Activated T-cell treated with anti-CD3 and anti-CD28 coated beads for 48 hours (primary cell): Measurements from ENCODE around the gene MPND.

Experiments used
- DNase-seq: peaks from one replicate; pipeline ENCODE4 v3.0.0-alpha.2; 2020; ENCODE audit warnings: low read depth

The MPND gene

DNA sequence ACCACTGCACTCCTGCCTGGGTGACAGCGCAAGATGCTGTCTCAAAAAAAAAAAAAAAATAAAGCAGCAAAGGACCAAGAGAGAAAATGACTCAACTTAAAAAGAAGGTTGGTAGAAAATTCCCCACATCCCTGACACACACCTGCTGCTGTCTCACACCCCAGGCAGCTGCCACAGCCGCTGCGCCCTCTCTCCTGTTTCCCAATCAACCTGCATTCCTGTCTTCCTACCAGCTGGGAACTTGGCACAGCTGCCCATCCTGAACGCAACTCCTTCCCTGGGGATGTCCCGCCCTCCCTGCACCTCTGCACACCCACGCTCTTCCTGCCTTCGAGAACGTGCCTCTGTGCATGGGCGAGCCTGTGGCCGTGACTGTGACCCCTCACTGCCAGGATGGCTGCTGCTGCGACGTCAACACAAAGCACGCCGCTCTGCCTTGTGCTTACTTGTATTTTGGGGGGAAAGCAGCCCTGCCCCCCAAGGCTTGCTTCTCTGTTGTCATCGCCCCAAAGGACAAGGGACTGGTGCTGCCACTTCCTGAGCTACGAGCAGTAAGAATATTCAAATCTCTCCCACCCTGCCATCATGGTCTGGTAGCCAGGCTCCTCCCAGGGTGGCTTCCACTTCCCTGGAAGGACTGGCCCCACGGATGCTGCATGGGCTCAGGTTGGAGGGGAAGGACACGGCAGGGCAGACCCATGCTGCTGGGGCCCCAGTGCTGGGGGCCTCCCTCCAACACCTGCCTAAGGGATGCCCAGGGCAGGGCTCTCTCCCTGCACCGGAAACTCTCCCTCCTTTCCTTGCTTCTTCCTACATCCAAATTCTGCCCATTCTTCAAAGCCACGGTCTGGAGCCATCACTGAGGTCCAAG lies 36.3 kb downstream of the MPND start:
- DNase-seq = peak; percentile 41

DNA sequence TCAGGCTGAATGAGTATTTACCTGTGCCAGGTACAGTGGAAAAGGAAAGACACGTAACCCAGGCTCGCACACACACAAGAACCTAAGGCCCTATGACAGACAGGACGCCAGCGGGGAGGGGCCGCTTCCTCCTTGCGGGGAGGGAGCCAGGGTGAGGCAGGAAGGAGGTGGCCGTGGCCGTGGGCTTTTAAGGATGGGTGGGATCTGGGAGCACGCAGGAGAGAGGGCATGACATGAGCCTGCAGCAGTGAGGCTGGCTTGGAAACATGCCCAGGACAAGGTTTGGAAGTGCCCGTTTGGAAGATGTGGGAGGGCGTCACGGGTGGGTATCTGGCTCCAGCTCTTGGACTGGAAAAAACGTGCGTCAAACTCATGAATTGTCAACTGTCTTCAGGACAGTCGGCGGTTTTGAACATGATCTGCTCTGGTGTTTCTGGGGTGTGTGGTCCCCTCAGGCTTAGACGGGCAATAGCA lies 36.9 kb downstream of the MPND start:
- no peak for DNase-seq

DNA sequence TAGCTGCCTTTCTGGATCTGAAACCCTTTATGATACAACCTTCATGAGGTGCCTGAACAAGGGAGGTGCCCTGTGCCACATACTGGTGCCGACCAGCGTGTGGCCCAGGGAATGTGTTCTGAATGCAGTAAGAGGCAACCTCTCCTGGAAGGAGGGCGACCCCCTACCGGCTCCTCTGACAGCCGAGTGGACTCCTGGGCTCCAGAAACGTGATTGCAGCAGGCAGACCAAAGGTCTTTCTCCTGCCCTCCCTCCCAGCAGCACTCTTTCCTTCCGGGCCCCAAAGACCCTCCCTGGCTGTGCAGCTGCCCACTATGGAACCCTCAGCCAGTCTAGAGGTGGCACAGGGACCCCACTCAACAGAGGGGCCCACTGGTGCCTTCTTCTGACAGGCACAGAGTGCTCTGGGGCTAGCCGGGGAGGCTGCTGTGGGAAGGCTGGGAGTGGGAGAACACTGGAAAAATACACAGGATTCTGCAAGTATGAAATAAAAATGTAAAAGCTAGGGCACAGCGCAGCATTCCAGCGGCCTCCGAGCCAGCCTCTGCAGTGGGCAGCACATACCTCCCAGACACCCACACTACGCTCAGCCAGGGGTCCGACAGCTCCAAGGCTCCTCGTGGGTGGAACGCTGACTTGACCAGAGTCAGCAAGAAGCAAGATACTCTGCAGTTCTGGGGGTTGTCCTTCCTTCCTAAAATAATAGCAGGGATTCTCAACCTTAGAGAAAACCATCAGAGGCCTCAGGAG lies 42.1 kb downstream of the MPND start:
- no peak for DNase-seq

DNA sequence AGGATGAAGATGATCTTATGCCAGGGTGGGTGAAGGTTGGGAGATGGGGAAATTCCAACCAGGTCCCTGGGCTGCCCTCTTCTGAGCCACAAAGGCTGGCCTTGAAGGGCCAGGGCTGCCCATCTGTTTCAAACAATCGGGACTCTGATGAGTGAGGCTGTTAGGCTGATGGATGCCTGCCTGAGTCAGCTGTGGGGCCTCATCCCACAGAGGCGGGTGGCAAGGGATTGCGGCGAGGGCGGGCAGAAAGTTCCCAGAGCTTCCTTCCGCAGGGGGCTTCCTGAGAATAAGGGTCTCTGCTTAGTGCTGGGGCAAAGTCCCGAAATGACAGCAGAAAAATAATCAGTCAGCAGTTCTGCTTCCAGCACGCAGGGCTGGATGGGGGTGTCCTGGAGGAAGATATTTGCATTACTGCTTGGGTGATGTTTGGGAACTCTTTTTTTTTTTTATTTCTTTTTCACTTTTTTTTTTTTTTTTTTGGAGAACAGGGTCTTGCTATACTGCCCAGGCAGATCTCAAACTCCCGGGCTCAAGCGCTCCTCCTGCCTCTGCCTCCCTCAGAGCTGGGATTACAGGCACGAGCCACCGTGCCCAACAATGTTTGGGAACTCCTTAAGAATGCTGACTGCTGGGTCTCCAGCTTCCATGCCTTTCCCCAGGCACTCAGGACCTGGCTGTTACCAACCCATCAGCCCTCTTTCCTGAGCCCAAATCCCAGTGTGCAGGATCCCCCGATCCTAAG lies 42.9 kb downstream of the MPND start:
- DNase-seq = no peak

DNA sequence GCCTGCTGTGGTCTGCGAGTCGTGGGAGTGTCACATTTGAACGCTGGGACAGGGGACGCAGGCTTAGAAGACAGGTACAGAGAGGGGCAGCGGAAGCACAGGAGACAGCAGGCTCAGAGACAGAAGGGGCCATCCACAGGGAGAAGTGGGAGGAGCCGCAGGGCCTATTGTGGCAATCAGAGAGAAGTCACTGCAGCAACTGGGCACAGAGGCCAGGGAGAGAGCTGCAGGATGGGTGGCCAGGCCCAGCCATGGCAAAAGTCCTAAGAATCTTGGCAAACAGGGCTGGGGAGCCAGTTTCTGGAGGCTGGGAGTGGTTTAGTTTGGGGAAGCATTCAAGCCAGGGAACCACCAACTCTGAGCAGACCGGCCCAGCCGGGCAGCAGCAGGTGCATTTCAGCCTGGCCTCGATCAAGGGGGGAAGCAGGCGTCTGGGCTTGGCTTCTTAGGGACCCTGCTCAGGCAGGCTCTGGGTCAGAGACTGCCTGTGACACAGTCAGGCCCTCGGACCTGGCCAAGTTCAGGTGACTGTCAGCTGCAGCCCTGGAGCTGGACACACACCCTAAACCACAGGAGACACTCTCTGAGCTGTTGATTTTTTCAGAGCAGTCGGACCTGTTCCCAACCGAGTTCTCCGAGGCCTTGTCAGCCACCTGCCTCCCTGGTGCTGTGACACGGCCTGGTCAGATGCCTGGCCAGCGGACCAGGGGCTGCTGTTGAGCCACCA lies 45.1 kb downstream of the MPND start:
- no peak for DNase-seq

DNA sequence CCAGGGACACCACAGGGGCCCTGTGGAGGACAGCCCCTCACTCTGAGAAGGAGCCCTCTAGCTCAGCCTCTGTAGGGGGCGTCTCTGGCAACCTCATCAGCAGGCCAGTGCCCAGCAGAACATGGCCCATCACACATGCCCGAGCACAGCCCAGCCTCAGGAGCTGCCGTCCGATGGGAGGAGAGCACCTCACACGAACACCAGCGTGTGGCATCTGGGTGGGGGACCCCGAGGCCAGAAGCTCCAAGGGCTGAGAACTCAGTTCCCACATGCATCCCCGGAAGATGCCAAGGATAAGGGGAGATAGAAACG lies 45.7 kb downstream of the MPND start:
- no peak for DNase-seq

DNA sequence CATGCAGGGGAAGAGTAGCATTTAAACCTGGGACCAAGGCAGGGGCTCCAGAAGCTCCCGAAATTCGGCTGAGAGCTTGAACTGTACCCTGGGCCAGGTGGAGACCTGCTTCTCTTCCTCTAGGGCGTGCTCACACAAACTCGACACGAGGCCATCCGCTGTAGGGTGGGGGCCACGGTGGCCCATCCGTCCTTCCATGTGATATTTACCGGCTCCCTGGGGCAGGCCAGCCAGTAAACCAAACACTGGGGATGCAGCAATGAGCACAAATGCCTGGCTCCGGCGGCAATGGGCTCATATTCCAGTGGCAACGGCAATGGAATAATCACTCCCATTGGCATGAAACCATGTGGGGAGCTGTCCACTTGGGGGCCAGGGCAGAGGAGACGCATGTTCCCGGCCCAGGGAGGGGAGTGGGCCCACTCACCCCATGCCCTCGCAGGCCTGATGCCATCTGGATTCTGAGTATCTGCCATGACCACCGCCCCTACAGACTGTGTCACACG lies 46.2 kb downstream of the MPND start:
- no peak for DNase-seq

DNA sequence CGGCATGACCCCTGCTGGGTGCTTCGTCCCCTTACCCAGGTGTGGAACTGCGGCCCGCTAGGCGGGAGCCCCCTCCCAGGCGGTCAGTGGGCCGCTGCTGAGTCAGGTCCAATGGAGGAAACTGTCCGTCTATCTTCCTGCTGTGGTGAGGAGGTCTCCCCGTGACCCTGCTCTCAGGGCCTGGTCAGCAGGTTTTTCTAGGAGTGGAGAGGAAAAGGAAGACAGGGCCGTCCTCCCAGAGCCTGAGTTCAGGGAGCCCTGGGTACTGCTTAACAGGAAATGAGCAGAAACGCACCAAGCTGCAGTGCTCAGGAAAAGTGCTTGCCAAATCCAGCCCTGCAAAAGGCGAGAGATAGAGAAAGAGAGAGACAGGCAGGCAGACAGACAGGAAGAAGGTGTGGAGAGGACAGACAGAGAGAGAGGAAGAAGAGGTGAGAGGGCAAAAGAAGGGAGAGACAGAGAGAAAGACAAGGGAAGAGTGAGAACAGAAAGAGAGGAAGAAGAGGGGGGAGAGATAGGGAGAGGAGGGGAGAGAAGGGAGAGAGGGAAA lies 46.7 kb downstream of the MPND start:
- no peak for DNase-seq

DNA sequence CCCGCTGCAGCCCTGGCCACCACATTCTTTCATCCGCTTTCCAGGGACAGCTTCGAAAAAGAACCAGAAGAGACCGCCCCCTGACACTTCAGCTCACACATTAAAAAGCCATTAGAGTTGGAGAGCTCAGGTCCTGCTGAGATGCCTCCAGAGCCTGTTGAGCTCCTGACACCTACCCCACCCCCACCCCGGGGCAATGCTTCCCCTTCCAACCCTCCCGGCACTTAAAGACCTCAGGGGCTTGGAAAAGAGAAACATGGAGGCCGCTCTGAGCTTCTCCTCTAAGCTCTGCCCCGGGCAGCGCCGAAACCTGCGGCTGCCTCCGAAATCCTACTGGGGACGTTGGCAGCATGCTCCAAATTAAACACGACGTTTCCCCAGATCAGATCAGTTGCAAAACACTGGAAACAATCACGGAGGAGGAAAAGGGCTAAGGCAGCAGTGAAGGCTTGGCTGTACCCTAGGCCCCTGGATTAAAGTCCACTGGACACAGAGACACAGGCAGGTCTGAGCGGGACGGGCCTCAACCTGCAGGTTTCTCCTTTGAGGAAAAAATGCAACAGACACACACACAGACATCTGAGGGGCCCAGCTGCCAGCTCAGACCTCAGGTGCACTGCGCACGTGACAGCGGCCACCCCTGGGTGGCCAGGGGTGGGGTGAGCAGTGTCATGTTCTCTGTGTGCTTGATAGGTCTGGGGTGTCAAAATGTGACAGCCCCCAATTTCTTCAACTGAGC lies 47.4 kb downstream of the MPND start:
- DNase-seq = no peak

DNA sequence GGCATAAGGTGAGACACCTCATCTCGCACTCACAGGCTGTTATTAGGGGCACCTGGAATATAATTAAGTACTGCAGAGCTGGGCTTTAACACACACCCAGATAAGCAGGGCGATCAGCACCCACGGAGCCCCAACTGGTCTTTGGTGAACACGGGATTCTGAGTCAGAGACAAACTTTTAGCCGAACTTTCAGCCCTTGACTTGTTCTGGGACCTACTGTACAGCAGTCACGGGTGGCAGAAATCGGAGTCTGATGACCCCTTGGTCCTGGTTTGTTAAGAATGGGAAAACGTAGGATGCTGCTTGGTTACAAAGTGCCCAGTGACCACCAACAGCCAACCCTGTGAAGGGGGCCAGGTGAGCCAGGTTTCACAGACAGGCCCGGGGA lies 47.9 kb downstream of the MPND start:
- no peak for DNase-seq

DNA sequence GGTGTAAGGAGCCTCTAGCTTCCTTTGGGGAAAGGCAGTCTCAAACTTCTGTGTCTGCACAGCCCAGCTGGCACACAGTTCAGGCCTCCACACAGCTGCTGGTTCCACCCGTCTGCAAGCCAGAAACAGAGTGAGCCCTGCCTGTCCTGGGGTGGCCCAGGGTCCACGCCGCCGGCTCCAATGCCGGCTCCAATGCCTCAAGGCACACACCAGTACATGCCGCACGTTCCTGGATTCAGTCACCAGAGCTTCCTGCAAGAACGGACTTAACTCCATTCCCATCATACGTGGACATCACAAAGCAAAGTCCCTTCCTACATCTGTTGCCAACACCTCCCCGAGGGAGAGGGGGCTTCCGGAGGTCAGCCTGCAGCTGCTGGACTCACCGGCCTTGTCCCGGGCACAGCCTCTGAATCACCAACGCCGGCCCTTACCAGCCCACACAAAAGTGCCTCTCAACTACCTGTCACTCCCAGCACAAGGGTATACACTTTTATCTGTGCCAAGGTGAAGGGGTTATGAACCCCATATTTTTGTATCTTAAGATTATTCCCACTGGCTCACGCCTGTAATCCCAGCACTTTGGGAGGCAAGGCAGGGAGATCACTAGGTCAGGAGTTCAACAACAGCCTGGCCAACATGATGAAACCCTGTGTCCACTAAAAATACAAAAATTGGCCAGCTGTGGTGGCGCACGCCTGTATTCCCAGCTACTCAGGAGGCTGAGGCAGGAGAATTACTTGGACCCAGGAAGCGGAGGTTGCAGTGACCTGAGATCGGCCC lies 48.5 kb downstream of the MPND start:
- DNase-seq = no peak

DNA sequence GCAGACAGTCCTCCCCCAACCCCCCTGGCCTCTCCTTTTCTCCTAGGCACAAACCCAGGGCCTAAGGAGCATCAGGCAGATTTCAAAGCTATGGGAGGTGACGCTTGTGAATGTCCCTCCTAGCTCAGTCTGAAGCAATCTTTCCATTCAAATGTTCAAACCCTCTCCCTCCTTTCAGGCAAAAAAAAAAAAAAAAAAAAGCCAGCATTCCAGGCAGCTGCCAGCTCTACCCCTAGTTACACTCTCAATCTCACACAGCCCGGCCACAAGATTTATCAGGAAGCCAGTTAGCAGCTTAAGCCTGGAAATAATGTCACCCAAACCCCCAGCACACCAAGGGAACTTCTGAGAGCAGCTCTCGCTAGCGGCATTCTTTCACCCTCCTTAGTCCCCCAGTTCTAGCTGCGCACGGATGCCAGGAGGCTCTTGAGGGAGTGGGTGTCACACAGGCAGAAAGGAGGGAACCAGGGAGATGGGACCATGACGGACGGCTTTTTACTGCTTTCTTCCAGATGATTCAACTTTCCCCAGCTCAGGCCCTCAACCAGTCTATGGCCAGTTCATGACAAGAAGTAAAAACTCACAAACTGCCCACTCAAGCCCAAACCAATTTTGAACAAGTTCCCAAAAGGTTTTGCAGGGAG lies 50.7 kb downstream of the MPND start:
- DNase-seq = no peak

DNA sequence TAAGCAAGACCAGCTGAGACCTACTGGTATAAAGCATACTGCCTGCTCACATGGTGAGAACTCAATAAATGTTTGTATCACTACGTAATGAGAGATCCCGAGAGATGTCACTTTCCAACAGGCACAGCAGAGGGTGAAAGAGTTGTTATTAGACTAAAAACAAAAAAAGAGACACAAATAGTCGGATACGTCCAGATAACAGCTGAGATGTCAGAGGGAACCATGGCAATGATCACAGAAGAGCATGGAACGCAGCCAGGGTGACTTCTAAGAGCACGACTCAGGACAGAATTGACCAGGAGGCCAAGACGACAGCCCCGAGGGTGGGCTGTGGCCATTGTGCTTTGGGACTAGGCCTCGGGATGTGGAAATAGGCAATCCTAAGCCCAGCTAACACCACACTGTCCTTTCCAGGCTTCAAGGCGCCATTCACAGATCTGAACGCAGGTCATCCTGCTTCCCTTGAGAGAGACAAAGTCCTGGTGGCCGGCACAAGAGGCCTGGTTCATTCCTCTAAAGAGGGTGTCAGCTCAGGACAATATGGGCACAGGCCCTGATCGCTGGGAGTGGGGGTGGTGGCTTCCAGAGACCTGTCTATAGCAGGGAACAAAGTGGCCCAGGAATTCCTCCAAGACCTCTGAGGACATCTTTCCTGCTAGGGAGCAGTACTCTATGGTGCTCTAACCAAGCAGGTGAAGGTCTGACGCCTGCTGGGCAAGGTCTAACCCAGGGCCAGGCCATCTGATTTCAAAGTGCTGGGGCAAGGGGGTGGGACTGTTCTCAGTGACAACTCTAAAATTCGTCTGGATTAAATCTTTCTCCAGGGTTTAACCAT lies 53.8 kb downstream of the MPND start:
- no peak for DNase-seq

DNA sequence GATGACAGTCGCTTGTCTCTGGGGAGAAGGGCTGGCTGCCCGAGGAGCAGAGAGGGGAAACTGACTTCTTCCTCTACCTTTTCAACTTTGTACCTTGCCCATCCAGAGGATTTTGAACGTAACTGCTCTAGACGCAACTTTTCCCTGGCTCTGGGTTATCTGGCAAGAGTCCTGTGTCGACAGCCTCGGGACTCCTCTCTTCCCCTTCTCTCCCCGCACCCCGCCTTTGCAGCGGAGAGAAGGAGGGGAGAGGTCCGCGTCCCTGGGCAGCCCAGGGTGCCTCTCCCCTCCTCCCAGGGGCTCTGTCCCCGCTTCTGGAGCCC lies 56.4 kb downstream of the MPND start:
- no peak for DNase-seq

DNA sequence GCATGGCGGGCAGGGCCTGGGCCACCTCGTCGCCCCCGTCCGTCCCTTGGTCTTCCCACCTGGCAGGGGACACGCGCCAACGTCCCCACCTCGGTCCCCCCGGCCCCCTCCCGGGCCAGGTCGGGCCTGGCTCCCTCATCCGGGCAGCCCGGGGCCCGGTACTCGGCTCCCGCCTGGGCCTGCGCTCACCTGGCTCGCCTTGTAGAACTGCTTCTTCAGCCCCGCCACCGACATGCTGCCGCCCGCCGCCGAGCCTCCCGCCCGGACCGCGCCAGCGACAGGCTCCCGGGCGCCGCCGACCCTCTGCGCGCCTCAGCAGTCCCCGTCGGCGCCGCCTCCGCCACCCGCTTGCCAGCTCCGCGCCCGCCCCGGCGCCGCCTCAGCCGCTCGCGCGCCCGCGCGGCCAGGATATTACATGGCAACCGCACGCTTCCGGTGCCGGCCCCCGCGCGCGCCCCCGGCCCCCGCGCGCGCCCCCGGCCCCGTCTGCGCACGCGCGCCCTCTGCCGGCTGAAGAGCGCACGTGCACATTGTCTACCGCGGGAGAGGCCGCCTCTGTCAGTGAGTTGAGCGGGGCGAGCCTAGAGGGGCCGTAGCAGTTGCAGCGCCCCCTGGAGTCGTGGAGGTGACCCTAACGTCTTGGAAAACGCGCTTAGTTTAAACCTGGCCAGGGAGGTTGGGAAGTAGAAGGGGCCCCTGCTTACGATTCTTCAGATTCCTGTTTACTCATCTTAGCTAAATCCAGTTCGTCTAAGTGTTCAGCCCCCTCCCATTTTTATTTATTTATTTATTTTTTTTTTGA lies 57.0 kb downstream of the MPND start, which contains the start of gene SH3GL1:
Gene SH3GL1 (minus strand): TSS at position 413 of the 802 bp plus-strand sequence. CDS start 179 bp downstream, at position 234.
- DNase-seq = peak; percentile 90

DNA sequence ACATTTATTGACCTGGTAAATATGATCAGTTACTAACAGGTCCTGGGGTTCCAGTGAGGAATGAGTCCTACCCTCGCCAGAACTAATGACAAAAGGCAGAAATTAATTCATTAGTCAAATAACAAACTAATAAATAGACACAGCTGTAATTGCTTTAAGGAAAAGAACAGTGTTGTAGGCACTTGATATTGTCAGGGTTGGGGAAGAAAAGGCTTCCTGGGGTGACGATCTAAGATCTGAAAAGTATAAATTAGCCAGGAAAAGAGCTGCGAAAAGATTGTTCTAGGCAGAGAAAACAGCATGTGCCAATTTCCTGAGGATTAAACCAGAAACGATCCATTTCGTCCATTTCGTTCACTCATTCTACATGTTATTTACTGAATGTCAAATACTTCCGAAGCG lies 58.4 kb downstream of the MPND start:
- DNase-seq = no peak

DNA sequence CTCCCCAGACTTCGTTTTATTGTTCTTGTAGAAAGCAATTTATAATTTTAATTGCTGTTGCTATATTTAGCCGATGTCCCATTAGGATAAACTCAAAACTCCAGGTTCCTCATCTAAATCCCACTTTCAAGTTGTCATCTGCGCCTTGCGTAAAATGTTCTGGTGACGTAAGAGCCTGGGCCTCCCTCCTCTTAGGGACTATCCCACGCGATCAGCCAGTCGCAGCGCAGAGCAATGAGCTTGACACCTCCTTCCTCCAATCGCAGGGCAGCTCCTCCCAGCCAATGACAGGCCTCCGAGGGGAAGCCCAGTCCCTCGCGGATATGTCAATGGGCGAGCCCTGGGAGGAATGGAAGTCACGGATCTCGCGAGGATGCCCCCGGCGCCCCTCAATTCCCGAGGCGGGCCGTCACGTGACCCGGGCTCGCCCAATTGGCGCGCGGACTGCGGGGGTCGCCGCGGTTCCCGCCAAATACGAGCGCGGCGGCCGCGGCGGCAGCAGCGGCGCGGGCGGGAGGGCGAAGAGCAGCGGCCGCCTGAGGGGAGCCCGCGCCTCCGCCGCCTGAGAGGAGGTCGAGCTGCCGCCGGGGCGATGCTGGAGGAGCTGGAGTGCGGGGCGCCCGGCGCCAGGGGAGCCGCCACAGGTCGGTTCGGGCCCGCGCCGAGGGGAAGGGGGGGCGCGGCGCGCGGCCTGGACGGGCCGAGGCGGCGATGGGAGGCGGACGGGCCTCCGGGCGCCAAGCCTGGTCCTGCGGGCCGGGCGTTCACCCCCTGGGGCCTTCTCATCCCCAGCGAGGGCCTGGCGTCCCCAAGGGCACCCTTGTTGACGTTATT lies 59.0 kb downstream of the MPND start, which contains the start of gene CHAF1A:
Gene CHAF1A (plus strand): TSS at position 470 of the 834 bp plus-strand sequence. CDS start 123 bp downstream, at position 593.
- peak; percentile 99 for DNase-seq
